CD8-positive, alpha-beta memory T cell (primary cell): ENCODE measurements around the gene SLC38A9. TPM values are rescaled to one million over a fixed set of nuclear protein-coding genes. Genes with fewer than 3 reads are reported as not detected.
"Not testable (repeated sequence)": the region's sequence is repeated elsewhere in the genome, so short reads cannot be mapped to it uniquely, and the experiment has no call there.

Experiments used
- CTCF ChIA-PET: fragments of 350-600 bp; sonication (Branson Sonifier 250); formaldehyde crosslinking; loops from one replicate; lab custom pipeline; 2021; ENCODE audit warnings: antibody characterized with exemption; lab: Charles Lee
- POLR2A ChIA-PET: fragments of 350-600 bp; sonication (Branson Sonifier 250); formaldehyde crosslinking; loops from one replicate; lab custom pipeline; 2021; ENCODE audit warnings: antibody characterized with exemption; lab: Charles Lee
- DNase-seq, 5 donors: peaks; one replicate each; pipeline versions ENCODE4 v3.0.0 to v3.0.0-alpha.2; 2020 to 2022; ENCODE audit warnings: mixed read lengths in 1 of 5
- H3K27ac ChIP-seq: one replicate; pipeline ENCODE4 v1.7.0; 2013; ENCODE audit warnings: low read depth, mild to moderate bottlenecking, low read length, moderate library complexity
- H3K27me3 ChIP-seq: 2 replicates; pipeline ENCODE4 v1.7.0; 2013; ENCODE audit warnings: low read length, mild to moderate bottlenecking; ENCODE audit not compliant: insufficient read depth, poor library complexity, severe bottlenecking
- H3K36me3 ChIP-seq: 2 replicates; pipeline ENCODE4 v1.7.0; 2013; ENCODE audit warnings: mild to moderate bottlenecking, low read length, moderate library complexity; ENCODE audit not compliant: insufficient read depth
- H3K4me1 ChIP-seq: 2 replicates; pipeline ENCODE4 v1.7.0; 2013; ENCODE audit warnings: mild to moderate bottlenecking, low read length, moderate library complexity; ENCODE audit not compliant: insufficient read depth
- H3K4me3 ChIP-seq: 2 replicates; pipeline ENCODE4 v1.7.0; 2013; ENCODE audit warnings: mild to moderate bottlenecking, low read length
- H3K9me3 ChIP-seq: 2 replicates; pipeline ENCODE4 v1.7.0; 2013; ENCODE audit warnings: mild to moderate bottlenecking, low read length
- H3K27ac Mint-ChIP-seq, 8 donors: one replicate each; pipeline ENCODE4 v1.8.0; 2020 to 2021; ENCODE audit warnings: mixed read lengths in 8 of 8, mild to moderate bottlenecking in 6 of 8, inconsistent platforms in 3 of 8, moderate library complexity in 3 of 8
- H3K27me3 Mint-ChIP-seq, 2 donors: one replicate each; pipeline ENCODE4 v1.8.0; 2020 to 2021; ENCODE audit warnings: mixed read lengths in 2 of 2, mild to moderate bottlenecking in 1 of 2, moderate library complexity in 1 of 2
- H3K36me3 Mint-ChIP-seq, 3 donors: one replicate each; pipeline ENCODE4 v1.8.0; 2020 to 2021; ENCODE audit warnings: mixed read lengths in 3 of 3, inconsistent platforms in 1 of 3, mild to moderate bottlenecking in 1 of 3
- H3K4me1 Mint-ChIP-seq, 3 donors: one replicate each; pipeline ENCODE4 v1.8.0; 2020 to 2021; ENCODE audit warnings: mixed read lengths in 3 of 3, inconsistent platforms in 1 of 3, mild to moderate bottlenecking in 1 of 3
- H3K4me3 Mint-ChIP-seq, 7 donors: one replicate each; pipeline ENCODE4 v1.8.0; 2020 to 2021; ENCODE audit warnings: mixed read lengths in 7 of 7, mild to moderate bottlenecking in 6 of 7, moderate library complexity in 4 of 7, inconsistent platforms in 2 of 7
- H3K9me3 Mint-ChIP-seq, 5 donors: one replicate each; pipeline ENCODE4 v1.8.0; 2020 to 2022; ENCODE audit warnings: mixed read lengths in 5 of 5, mild to moderate bottlenecking in 3 of 5, moderate library complexity in 2 of 5, inconsistent platforms in 1 of 5
- polyA plus RNA-seq: library from polyadenylated mRNA; unstranded; fragments of 300-500 nt; fragmentation: Illumina TruSeq; gene quantifications from one replicate; pipeline ENCODE4 v1.2.3, GENCODE V29; 2021
- total RNA-seq, 2 experiments: library from RNA; stranded (reverse); gene quantifications; one replicate each; pipeline ENCODE4 v1.2.3, GENCODE V29; 2021

The SLC38A9 gene
- total and polyA plus RNA-seq, 3 experiments from 2014 or later: 13.6 to 23.4 (median 21.3) TPM

DNA sequence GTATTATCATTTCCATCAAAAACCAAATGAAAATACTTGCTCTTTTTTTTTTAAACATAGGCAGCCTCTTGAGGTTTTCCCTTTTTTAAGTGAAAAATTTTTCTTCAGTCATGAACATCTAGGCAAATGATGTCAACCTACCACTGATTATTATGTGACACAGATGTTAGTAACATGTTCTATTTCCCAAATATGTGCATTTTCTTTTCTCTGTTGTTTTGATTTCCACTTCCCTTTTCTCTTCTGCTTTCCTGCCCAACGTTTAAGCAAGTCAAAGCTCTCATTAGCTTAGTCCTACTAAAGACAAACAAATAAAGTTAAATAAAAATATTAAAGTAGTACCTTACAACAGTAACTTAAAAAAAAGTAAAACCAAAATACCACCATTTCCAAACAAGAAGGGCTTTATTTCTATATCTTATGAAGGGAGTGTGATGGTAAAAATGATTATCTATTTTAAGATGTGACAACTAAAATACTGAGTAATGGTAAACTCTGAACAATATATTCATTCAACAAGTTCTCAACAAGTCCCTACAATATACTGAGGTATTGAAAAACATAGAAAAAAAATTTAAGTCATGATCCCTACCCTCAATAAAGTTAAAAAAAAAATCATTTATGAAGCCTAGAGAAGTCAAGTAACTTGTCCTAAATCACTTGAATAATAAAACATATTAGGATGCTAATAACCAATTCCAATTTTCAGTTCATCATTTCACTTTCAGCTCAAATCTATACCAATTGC, 9.4 kb downstream of the SLC38A9 start:
- H3K9me3 Mint-ChIP-seq: no peaks in the 10 kb centered on the region
- no peak for DNase-seq
- no peak overlapping the region for H3K27ac Mint-ChIP-seq
- CTCF ChIA-PET: no interaction called here
- H3K4me3 Mint-ChIP-seq: no peak overlapping the region
- H3K9me3 ChIP-seq: no peaks in the 10 kb centered on the region
- POLR2A ChIA-PET: no interaction called here
- H3K36me3 Mint-ChIP-seq: peaks cover 0 to 35% (median 14%) of the 10 kb centered on the region in 3 donors
- H3K4me3 ChIP-seq: no peak overlapping the region
- no peaks in the 10 kb centered on the region for H3K36me3 ChIP-seq
- H3K27ac ChIP-seq: no peak overlapping the region
- no peaks in the 10 kb centered on the region for H3K27me3 ChIP-seq
- H3K27me3 Mint-ChIP-seq: no peaks in the 10 kb centered on the region
- H3K4me1 Mint-ChIP-seq: peaks cover 8 to 31% (median 25%) of the 10 kb centered on the region in 3 donors
- H3K4me1 ChIP-seq: peaks cover 5% of the 10 kb centered on the region

DNA sequence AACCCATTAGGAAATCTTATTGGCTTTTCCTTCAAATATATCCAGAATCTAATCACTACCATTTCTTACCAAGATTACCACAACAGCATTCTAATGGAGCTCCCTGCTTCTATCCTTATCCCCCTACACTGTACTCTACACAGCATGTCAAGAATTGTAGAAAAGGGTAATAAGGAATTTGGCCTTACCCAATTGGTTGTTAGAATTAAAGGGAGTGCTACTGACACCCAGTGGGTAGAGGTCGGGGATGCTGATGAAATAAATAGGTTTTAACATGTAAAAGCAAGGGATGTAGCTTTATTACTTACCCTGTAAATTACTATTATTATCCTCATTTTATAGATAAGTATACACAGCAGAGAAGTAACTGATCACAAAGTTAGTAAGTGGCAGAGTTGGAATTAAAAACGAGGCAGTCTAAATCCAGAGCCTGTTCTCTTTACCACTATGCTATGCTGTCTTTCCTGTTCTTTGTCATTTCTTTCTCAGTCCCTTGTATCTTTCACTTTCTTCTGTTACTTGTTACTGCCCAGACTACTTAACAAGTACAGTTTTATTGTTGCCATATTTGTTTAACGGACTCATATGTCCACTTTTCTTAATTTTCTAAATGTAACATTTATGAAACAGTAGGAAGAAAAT, 10.5 kb downstream of the SLC38A9 start:
- ChIA-PET CTCF (interaction anchor here (2.0 kb wide), 1 partner anchor 9 kb away, joined by 4 read pairs; no protein-coding TSS in a partner anchor), POLR2A (no interaction called here)
- Histone ChIP-seq H3K9me3 (no peaks in the 10 kb centered on the region), H3K27me3 (no peaks in the 10 kb centered on the region), H3K27ac (no peak overlapping the region), H3K36me3 (no peaks in the 10 kb centered on the region), H3K4me3 (no peak overlapping the region), H3K4me1 (peaks cover 5% of the 10 kb centered on the region)
- Mint-ChIP-seq H3K27ac (no peak overlapping the region), H3K9me3 (no peaks in the 10 kb centered on the region), H3K36me3 (peaks cover 0 to 33% (median 17%) of the 10 kb centered on the region in 3 donors), H3K4me3 (no peak overlapping the region), H3K27me3 (no peaks in the 10 kb centered on the region), H3K4me1 (peaks cover 6 to 22% (median 16%) of the 10 kb centered on the region in 3 donors)
- no peak for DNase-seq

DNA sequence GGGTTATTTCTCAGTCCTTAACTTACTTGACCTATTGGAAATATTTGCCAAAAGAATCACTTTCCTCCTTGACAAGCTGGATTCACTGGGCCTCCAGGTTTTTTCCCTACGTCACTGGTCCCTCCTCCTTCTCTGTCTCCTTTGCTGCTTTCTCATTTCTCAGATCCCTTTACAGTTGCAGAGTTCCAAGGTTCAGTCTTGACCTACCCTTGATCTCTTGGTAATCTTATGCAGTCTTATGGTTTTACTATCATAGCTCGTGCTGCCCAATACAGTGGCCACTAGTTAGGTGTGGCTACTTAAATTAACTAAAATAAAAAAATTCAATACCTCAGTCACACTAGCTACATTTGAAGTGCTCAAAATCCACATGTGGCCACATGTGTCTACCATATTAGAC, 11.4 kb downstream of the SLC38A9 start:
- CTCF ChIA-PET: interaction anchor here (2.0 kb wide), 1 partner anchor 8 kb away, joined by 4 read pairs; no protein-coding TSS in a partner anchor
- H3K27ac Mint-ChIP-seq: peak overlapping the region in 2 of 8 donors; percentile 0 to 10
- POLR2A ChIA-PET: no interaction called here

DNA sequence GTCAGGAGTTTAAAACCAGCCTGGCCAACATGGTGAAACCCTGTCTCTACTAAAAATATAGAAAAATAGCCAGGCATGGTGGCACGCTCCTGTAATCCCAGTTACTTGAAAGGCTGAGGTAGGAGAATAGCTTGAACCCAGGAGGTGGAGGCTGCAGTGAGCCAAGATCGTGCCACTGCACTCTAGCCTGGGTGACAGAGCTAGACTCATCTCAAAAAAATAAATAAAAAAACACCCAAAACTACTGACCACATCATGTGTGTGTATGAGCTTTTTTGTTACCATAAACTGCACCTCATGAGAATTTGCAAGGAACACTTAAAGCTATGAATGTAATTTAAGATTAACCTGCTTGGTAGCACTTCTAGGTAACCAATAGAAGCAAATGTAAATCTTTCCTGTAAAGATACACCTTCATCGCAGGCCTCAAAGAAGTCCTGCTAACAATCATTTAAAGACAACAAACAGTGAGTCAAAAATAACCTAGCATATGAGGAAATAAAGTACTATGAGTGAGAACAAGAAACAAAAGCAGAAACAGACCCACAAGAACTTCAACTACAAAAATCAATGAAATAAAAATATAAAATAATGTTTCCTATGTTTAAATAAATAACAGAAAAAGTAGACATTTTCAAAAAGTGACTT, 13.0 kb downstream of the SLC38A9 start:
- H3K36me3 ChIP-seq: no peaks in the 10 kb centered on the region
- Mint-ChIP-seq H3K36me3 (peaks cover 5 to 35% (median 18%) of the 10 kb centered on the region in 3 donors), H3K9me3 (no peaks in the 10 kb centered on the region), H3K27me3 (no peaks in the 10 kb centered on the region), H3K27ac (no peak overlapping the region), H3K4me1 (peaks cover 2 to 10% (median 8%) of the 10 kb centered on the region in 3 donors), H3K4me3 (no peak overlapping the region)
- peaks cover 5% of the 10 kb centered on the region for H3K4me1 ChIP-seq
- CTCF ChIA-PET: no interaction called here
- no peaks in the 10 kb centered on the region for H3K27me3 ChIP-seq
- POLR2A ChIA-PET: no interaction called here
- H3K9me3 ChIP-seq: no peaks in the 10 kb centered on the region
- no peak for DNase-seq
- H3K27ac ChIP-seq: no peak overlapping the region
- H3K4me3 ChIP-seq: no peak overlapping the region

More for the DNA sequence above, 11.4 kb downstream of the SLC38A9 start:
- no peak overlapping the region for H3K4me3 Mint-ChIP-seq
- Histone ChIP-seq H3K36me3 (no peaks in the 10 kb centered on the region), H3K4me1 (peaks cover 5% of the 10 kb centered on the region), H3K27me3 (no peaks in the 10 kb centered on the region), H3K9me3 (no peaks in the 10 kb centered on the region), H3K4me3 (no peak overlapping the region), H3K27ac (no peak overlapping the region)
- no peak for DNase-seq
- H3K9me3 Mint-ChIP-seq: no peaks in the 10 kb centered on the region
- H3K27me3 Mint-ChIP-seq: no peaks in the 10 kb centered on the region
- peaks cover 0 to 29% (median 17%) of the 10 kb centered on the region in 3 donors for H3K36me3 Mint-ChIP-seq
- peaks cover 2 to 14% (median 10%) of the 10 kb centered on the region in 3 donors for H3K4me1 Mint-ChIP-seq

DNA sequence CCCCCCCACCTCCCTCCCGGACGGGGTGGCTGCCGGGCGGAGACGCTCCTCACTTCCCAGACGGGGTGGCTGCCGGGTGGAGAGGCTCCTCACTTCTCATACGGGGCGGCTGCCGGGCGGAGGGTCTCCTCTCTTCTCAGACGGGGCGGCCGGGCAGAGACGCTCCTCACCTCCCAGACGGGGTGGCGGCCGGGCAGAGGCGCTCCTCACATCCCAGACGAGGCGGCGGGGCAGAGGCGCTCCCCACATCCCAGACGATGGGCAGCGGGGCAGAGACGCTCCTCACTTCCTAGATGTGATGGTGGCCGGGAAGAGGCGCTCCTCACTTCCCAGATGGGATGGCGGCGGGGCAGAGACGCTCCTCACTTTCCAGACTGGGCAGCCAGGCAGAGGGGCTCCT, 15.4 kb downstream of the SLC38A9 start:
- H3K36me3 ChIP-seq, H3K4me3 Mint-ChIP-seq, H3K4me1 ChIP-seq, POLR2A ChIA-PET, H3K27ac ChIP-seq, DNase-seq, H3K27ac Mint-ChIP-seq, H3K27me3 ChIP-seq, H3K27me3 Mint-ChIP-seq, H3K9me3 Mint-ChIP-seq, H3K4me3 ChIP-seq, CTCF ChIA-PET, H3K9me3 ChIP-seq: not testable (repeated sequence)
- Mint-ChIP-seq H3K4me1 (peaks cover 2 to 10% (median 10%) of the 10 kb centered on the region in 3 donors), H3K36me3 (peaks cover 5 to 26% (median 12%) of the 10 kb centered on the region in 3 donors)

DNA sequence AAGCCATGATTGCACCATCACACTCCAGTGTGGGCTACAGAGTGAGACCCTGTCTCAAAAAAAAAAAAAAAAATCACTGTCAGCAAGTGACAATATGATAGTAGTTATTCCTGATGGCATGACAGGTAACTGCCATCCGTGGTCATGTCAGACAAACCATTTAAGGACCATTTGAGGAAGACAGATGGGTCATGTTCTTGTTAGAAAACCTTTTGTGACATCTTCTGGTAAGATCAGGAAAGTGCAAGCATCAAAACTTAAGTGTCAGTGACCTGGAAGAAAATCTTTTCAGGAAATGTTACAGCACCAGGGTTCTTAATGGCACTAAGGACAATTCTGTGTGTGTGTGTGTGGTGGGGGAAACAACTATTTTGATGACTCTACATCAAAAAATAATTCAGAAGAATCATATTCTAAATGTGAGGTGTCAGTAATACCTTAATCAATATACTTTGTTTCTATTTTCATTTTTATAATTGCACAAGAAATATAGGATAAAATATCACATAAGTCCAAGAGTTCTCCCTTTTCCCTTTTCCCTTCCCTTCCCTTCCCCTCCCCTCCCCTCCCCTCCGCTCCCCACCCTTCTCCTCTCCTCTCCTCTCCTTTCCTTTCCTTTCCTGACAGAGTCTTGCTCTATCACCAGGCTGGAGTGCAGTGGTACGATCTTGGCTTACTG, 17.8 kb downstream of the SLC38A9 start:
- H3K27me3 ChIP-seq: no peaks in the 10 kb centered on the region
- no peaks in the 10 kb centered on the region for H3K27me3 Mint-ChIP-seq
- H3K27ac Mint-ChIP-seq: no peak overlapping the region
- no peaks in the 10 kb centered on the region for H3K9me3 Mint-ChIP-seq
- ChIA-PET POLR2A (no interaction called here), CTCF (interaction anchor here (0.7 kb wide), 1 partner anchor 741 kb away, joined by 3 read pairs; no protein-coding TSS in a partner anchor)
- no peaks in the 10 kb centered on the region for H3K36me3 ChIP-seq
- H3K36me3 Mint-ChIP-seq: peaks cover 5 to 23% (median 7%) of the 10 kb centered on the region in 3 donors
- H3K9me3 ChIP-seq: no peaks in the 10 kb centered on the region
- no peak overlapping the region for H3K27ac ChIP-seq
- no peak for DNase-seq
- H3K4me1 Mint-ChIP-seq: peaks cover 0 to 6% (median 5%) of the 10 kb centered on the region in 3 donors
- no peak overlapping the region for H3K4me3 ChIP-seq
- H3K4me1 ChIP-seq: no peaks in the 10 kb centered on the region
- H3K4me3 Mint-ChIP-seq: no peak overlapping the region

DNA sequence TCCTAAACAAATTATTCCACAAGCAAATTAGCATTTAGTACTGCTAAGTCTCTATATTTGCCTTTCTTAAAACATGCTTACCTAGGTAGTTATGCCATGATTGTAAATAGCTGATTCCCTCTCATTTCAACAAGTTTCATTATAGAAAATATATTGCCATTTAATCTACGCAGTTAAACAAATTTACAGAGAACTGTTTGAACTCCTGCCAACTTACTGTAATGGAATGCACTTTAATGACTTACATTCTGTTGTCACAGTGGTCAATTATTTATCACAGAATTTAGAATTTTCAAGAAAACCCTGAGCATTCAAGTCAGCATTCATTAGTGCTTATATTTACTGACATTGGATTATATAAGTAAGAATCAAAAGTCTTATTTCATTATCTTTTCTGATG, 19.6 kb downstream of the SLC38A9 start:
- Mint-ChIP-seq H3K4me3 (no peak overlapping the region), H3K36me3 (peaks cover 5 to 18% (median 8%) of the 10 kb centered on the region in 3 donors), H3K9me3 (no peaks in the 10 kb centered on the region), H3K4me1 (peaks cover 0 to 4% (median 4%) of the 10 kb centered on the region in 3 donors), H3K27me3 (no peaks in the 10 kb centered on the region), H3K27ac (no peak overlapping the region)
- Histone ChIP-seq H3K4me1 (no peaks in the 10 kb centered on the region), H3K36me3 (no peaks in the 10 kb centered on the region), H3K9me3 (no peaks in the 10 kb centered on the region), H3K27ac (no peak overlapping the region), H3K4me3 (no peak overlapping the region), H3K27me3 (no peaks in the 10 kb centered on the region)
- ChIA-PET CTCF (interaction anchor here (0.9 to 1.3 kb wide), 3 partner anchors 9 to 520 kb away, joined by 3 to 4 read pairs (median 3); no protein-coding TSS in a partner anchor), POLR2A (no interaction called here)
- no peak for DNase-seq
